ENCODE measurements around the gene HS1BP3. TPM values are rescaled to one million over a fixed set of nuclear protein-coding genes. Genes with fewer than 3 reads are reported as not detected.

Gene HS1BP3
- total and polyA plus RNA-seq, 9 of the 15 experiments (the other 6 are each of a cell fraction or from before 2014, with no cell fraction given), result 0.41 to 8.3 (median 5.9) TPM

DNA sequence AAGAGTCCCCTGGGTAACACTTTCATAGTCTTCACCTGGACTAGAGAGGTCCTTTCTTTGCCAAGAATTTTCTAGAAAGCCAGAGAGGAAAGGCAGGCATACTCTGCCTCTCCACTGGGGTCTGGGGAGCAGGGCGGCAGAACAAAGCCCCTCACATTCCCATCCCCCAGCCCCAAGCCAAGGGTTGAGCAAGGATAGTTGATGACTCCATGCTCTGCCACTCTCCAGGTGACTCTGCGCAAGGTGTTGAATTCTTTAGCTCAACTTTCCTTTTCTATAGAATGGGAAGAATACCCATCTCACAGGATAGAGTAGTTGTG is 13.1 kb upstream of the HS1BP3 start:
- TF ChIP-seq KAT2B (IDR thresholded peaks at IDR 0.05; ENCODE audit: low read depth, low read length), result no peak
- TF ChIP-seq FOXA3 (CRISPR knock-in tag; conservative IDR thresholded peaks at IDR 0.05 in 1 of 2, IDR thresholded peaks at IDR 0.05 in 1 of 2), result no peak
- TF ChIP-seq, protein P1, sequence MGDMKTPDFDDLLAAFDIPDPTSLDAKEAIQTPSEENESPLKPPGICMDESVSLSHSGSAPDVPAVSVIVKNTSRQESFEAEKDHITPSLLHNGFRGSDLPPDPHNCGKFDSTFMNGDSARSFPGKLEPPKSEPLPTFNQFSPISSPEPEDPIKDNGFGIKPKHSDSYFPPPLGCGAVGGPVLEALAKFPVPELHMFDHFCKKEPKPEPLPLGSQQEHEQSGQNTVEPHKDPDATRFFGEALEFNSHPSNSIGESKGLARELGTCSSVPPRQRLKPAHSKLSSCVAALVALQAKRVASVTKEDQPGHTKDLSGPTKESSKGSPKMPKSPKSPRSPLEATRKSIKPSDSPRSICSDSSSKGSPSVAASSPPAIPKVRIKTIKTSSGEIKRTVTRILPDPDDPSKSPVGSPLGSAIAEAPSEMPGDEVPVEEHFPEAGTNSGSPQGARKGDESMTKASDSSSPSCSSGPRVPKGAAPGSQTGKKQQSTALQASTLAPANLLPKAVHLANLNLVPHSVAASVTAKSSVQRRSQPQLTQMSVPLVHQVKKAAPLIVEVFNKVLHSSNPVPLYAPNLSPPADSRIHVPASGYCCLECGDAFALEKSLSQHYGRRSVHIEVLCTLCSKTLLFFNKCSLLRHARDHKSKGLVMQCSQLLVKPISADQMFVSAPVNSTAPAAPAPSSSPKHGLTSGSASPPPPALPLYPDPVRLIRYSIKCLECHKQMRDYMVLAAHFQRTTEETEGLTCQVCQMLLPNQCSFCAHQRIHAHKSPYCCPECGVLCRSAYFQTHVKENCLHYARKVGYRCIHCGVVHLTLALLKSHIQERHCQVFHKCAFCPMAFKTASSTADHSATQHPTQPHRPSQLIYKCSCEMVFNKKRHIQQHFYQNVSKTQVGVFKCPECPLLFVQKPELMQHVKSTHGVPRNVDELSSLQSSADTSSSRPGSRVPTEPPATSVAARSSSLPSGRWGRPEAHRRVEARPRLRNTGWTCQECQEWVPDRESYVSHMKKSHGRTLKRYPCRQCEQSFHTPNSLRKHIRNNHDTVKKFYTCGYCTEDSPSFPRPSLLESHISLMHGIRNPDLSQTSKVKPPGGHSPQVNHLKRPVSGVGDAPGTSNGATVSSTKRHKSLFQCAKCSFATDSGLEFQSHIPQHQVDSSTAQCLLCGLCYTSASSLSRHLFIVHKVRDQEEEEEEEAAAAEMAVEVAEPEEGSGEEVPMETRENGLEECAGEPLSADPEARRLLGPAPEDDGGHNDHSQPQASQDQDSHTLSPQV (IDR thresholded peaks at IDR 0.05), result no peak
- TF ChIP-seq, protein P2, sequence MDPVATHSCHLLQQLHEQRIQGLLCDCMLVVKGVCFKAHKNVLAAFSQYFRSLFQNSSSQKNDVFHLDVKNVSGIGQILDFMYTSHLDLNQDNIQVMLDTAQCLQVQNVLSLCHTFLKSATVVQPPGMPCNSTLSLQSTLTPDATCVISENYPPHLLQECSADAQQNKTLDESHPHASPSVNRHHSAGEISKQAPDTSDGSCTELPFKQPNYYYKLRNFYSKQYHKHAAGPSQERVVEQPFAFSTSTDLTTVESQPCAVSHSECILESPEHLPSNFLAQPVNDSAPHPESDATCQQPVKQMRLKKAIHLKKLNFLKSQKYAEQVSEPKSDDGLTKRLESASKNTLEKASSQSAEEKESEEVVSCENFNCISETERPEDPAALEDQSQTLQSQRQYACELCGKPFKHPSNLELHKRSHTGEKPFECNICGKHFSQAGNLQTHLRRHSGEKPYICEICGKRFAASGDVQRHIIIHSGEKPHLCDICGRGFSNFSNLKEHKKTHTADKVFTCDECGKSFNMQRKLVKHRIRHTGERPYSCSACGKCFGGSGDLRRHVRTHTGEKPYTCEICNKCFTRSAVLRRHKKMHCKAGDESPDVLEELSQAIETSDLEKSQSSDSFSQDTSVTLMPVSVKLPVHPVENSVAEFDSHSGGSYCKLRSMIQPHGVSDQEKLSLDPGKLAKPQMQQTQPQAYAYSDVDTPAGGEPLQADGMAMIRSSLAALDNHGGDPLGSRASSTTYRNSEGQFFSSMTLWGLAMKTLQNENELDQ (CRISPR knock-in tag; IDR thresholded peaks at IDR 0.05; ENCODE audit: borderline replicate concordance), result no peak
- intact Hi-C loops (cut with micrococcal nuclease) (loop anchor here (5.0 to 10.0 kb wide), 4 partner anchors 121 to 651 kb away; no protein-coding TSS in a partner anchor), in situ Hi-C loops (cut with MboI) (loop anchor here (25.0 kb wide), 1 partner anchor 598 kb away; no protein-coding TSS in a partner anchor)
- no TSS peak for BruUV-seq (replicated peaks)
- H3K27me3 ChIP-seq (ENCODE audit: control insufficient read depth in 2 of 2, insufficient read depth in 2 of 2, low read length in 2 of 2), result peaks cover 34 to 61% of the 10 kb centered on the region in 2 experiments; a peak in 4 of 5 replicates
- H4K20me1 ChIP-seq (replicated peaks; ENCODE audit: control insufficient read depth, insufficient read depth, low read length), result peaks cover 4% of the 10 kb centered on the region; the same call in 1 of the 2 replicates
- FAIRE-seq, result no peak
- H2AFZ ChIP-seq (ENCODE audit: low read depth, low read length), result no peak overlapping the region
- CTCF ChIA-PET (ENCODE audit: low intra/inter-chr PET ratio), result no interaction called here
- no peaks in the 10 kb centered on the region for H3K79me2 ChIP-seq (ENCODE audit: control insufficient read depth, insufficient read depth, low read length)
- no peak for ATAC-seq
- no peak overlapping the region for H3K9ac ChIP-seq (ENCODE audit: insufficient read depth in 1 of 2, low read depth in 2 of 2, low read length in 2 of 2)
- H3K4me1 ChIP-seq (replicated peaks in 1 of 2; ENCODE audit: control insufficient read depth in 2 of 2, insufficient read depth in 2 of 2, low read length in 2 of 2), result peaks cover 0 to 19% of the 10 kb centered on the region in 2 experiments; a peak in 2 of 5 replicates
- H3K36me3 ChIP-seq (ENCODE audit: control insufficient read depth, insufficient read depth, low read length), result no peaks in the 10 kb centered on the region
- no peak overlapping the region for H3K4me3 ChIP-seq
- H3K9me1 ChIP-seq (ENCODE audit: control insufficient read depth, insufficient read depth, low read length), result no peaks in the 10 kb centered on the region
- H3K4me2 ChIP-seq (ENCODE audit: insufficient read depth, low read length), result no peak overlapping the region
- 0% methylated on average over 2 of the region's 2 CpGs for WGBS (ENCODE audit: insufficient coverage, low coverage, missing lambda C conversion rate)
- DNase-seq (ENCODE audit: extremely low read depth in 1 of 4, low spot score in 3 of 4), result no peak
- POLR2A ChIA-PET, result no interaction called here
- H3K27ac ChIP-seq (ENCODE audit: extremely low read depth, low read depth, low read length), result no peak overlapping the region
- no peaks in the 10 kb centered on the region for H3K9me3 ChIP-seq (replicated peaks; ENCODE audit: control insufficient read depth, insufficient read depth, low read depth, low read length)
